Spleen (tissue), 7 donors: ENCODE data around the gene TNFRSF12A.

Source experiments
- CTCF ChIP-seq, 11 experiments: fragments of 200-600 bp in 7 of 11; fragments of 450-650 bp in 4 of 11; sonication (generic) in 4 of 11; IDR thresholded peaks in 8 of 11; conservative IDR thresholded peaks in 3 of 11; 1 replicate in 7 of 11; 2 replicates in 4 of 11; pipeline versions ENCODE4 v1.4.0 to v1.8.0; 2016 to 2021; ENCODE audit warnings: antibody characterized with exemption in 11 of 11, inconsistent platforms in 4 of 11, mild to moderate bottlenecking in 1 of 11
- POLR2AphosphoS5 ChIP-seq, 3 donors: sonication (generic); formaldehyde crosslinking; IDR thresholded peaks; one replicate each; pipeline ENCODE4 v1.5.1; 2017; ENCODE audit warnings: antibody characterized with exemption in 3 of 3
- donor health status: DM: no; HTN: no; CAD: no; lungs with moderate emphysema.
- donor health status: DM: no; HTN: no; CAD: no.
- donor health status: DM: no; HTN: no; CAD: no.

DNA sequence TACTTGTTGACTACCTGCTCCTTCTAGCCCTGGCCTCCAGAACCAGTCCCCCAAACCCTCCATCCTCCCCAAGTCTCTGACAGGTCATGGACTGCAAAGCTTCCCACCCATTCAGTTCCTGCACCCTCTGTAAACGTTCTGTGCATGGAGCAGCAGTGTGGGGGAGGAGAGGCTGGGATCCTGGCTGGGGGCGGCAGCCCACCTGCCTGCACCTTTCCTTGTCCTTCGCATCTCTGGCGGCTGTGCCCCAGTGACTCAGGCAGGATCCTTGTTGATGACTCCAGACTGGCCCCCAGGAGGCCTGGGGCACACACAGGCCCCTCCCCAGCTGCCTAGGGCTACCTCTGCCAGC is 38.3 kb upstream of the TNFRSF12A start:
- TF ChIP-seq CTCF (IDR thresholded peaks at IDR 0.05 in 8 of 11, conservative IDR thresholded peaks at IDR 0.05 in 3 of 11) (no peak), POLR2AphosphoS5 (IDR thresholded peaks at IDR 0.05) (no peak)
